GM12891 (cell line): ENCODE results near the gene TMEM271.

ENCODE experiments used
- DNase-seq: peaks from one replicate; pipeline ENCODE4 v3.0.0; 2011; ENCODE audit warnings: low spot score; ENCODE audit not compliant: insufficient read length
- FAIRE-seq: peaks from 2 replicates; lab custom pipeline; 2011; peaks lifted over from hg19 to GRCh38; lab: Jason Lieb, UNC
- PAX5 ChIP-seq: IDR thresholded peaks from 2 replicates; pipeline ENCODE4 v1.6.1; 2011; ENCODE audit warnings: low read length, moderate library complexity, mild to moderate bottlenecking; ENCODE audit not compliant: insufficient read depth, severe bottlenecking
- POLR2A ChIP-seq: IDR thresholded peaks from 2 replicates; pipeline ENCODE4 v1.6.1; 2011; ENCODE audit warnings: low read depth, low read length, control low read depth
- POLR2AphosphoS5 ChIP-seq: IDR thresholded peaks from 2 replicates; pipeline ENCODE4 v1.6.1; 2011; ENCODE audit warnings: low read depth, low read length, control low read depth
- POU2F2 ChIP-seq: IDR thresholded peaks from 2 replicates; pipeline ENCODE4 v1.6.1; 2011; ENCODE audit warnings: low read depth, mild to moderate bottlenecking, control low read depth, low read length, moderate library complexity
- SPI1 ChIP-seq: IDR thresholded peaks from 2 replicates; pipeline ENCODE4 v1.6.1; 2011; ENCODE audit warnings: low read depth, low read length, control low read depth
- TAF1 ChIP-seq: IDR thresholded peaks from 2 replicates; pipeline ENCODE4 v1.6.1; 2011; ENCODE audit warnings: low read depth, low read length, control low read depth

The TMEM271 gene

GRCh38 chr4:578451-579443, 2.7 kb upstream of the TMEM271 start:
- DNase-seq (no peak), FAIRE-seq (no peak)
- TF ChIP-seq POLR2A (no peak), POLR2AphosphoS5 (no peak), POU2F2 (no peak), TAF1 (no peak), SPI1 (no peak), PAX5 (no peak)

GRCh38 chr4:577499-578450, 1.7 kb upstream of the TMEM271 start:
- DNase-seq = no peak
- no peak for TF ChIP-seq TAF1
- TF ChIP-seq POLR2A = no peak
- TF ChIP-seq POU2F2 = no peak
- TF ChIP-seq PAX5 = no peak
- no peak for TF ChIP-seq SPI1
- TF ChIP-seq POLR2AphosphoS5 = no peak
- FAIRE-seq = no peak

- DNase-seq (no peak), FAIRE-seq (no peak)
These were observed 950 bp upstream of the TMEM271 start for GRCh38 chr4:576991-577498.

GRCh38 chr4:575281-576141, 584 bp downstream of the TMEM271 start:
- no peak for TF ChIP-seq POLR2A
- no peak for TF ChIP-seq POU2F2
- TF ChIP-seq POLR2AphosphoS5 = no peak
- no peak for TF ChIP-seq PAX5
- no peak for TF ChIP-seq SPI1
- no peak for TF ChIP-seq TAF1
- DNase-seq (no peak), FAIRE-seq (no peak)

More at GRCh38 chr4:576991-577498, 950 bp upstream of the TMEM271 start:
- TF ChIP-seq POU2F2 (no peak), POLR2AphosphoS5 (no peak), POLR2A (no peak), TAF1 (no peak), PAX5 (no peak), SPI1 (no peak)

GRCh38 chr4:574346-575161, 1.5 kb downstream of the TMEM271 start:
- DNase-seq = no peak
- FAIRE-seq = no peak
- TF ChIP-seq TAF1 (no peak), SPI1 (peak; percentile 71)

GRCh38 chr4:573122-573892, 2.8 kb downstream of the TMEM271 start:
- FAIRE-seq = no peak
- no peak for DNase-seq
- TF ChIP-seq SPI1 = no peak
- no peak for TF ChIP-seq TAF1
- no peak for TF ChIP-seq POLR2AphosphoS5
- TF ChIP-seq PAX5 = no peak
- no peak for TF ChIP-seq POLR2A
- TF ChIP-seq POU2F2 = no peak

DNA sequence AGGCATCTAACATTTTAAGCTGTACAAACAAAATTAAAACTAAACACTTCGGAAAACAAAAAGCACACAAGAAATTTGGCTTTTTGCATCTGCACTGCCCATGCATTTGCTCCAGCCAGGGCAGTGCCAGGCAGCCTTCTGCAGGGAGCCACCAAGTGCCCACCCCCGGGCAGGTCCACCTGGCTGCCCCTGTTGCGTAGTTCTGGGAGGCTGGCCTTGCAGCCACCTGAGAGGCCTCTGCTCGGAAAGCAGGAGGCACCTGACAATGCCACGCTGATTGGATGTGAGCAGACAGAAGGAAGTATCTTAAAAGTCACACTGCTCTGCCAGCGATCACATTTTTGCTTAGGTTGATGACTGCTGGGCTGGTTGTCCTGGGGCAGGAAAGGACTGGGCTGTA, 3.5 kb downstream of the TMEM271 start:
- TF ChIP-seq TAF1 (no peak), POU2F2 (no peak), PAX5 (no peak), SPI1 (no peak), POLR2A (no peak), POLR2AphosphoS5 (no peak)
- FAIRE-seq = no peak
- no peak for DNase-seq
